GM12878 (cell line): ENCODE measurements around the gene PTGS1. TPM values are rescaled to one million over a fixed set of nuclear protein-coding genes. Genes with fewer than 3 reads are reported as not detected.

Experiments used
- ATAC-seq: fragments of 200-7000 bp; cut with Tn5 transposase; 3 replicates; pipeline ENCODE4 v1.9.1; 2020; ENCODE audit warnings: mild to moderate bottlenecking, moderate library complexity
- BruUV-seq: library from RNA; stranded (reverse); fragments of 400-500 nt; replicated peaks from 2 replicates; lab custom pipeline; 2021; lab: Mats Ljungman, UMichigan
- CTCF ChIA-PET: fragments of 300-600 bp; sonication (Branson Sonifier 250); formaldehyde crosslinking; extraction: SDS; loops from one replicate; lab custom pipeline; 2021; ENCODE audit warnings: inconsistent platforms; lab: Yijun Ruan, JAX
- POLR2A ChIA-PET: fragments of 350-600 bp; formaldehyde crosslinking; extraction: SDS; loops from one replicate; lab custom pipeline; 2021; ENCODE audit warnings: inconsistent platforms; lab: Charles Lee
- RAD21 ChIA-PET: fragments of 300-600 bp; sonication (Branson Sonifier 250); formaldehyde crosslinking; loops from one replicate; lab custom pipeline; 2023; ENCODE audit warnings: antibody characterized with exemption; ENCODE audit not compliant: unreplicated experiment; lab: Charles Lee
- SMC1A ChIA-PET: fragments of 300-600 bp; sonication (Branson Sonifier 250); formaldehyde crosslinking; loops from one replicate; lab custom pipeline; 2023; ENCODE audit not compliant: unreplicated experiment, uncharacterized antibody; lab: Charles Lee
- DNase-seq: peaks from one replicate; pipeline ENCODE4 v3.0.0-alpha.2; 2011; ENCODE audit warnings: low read depth, low spot score
- FAIRE-seq: peaks from 3 replicates; lab custom pipeline; 2011; peaks lifted over from hg19 to GRCh38; lab: Jason Lieb, UNC
- H2AFZ ChIP-seq: 2 replicates; pipeline ENCODE4 v1.6.0; 2011; ENCODE audit warnings: low read depth, low read length, control low read depth; ENCODE audit not compliant: control insufficient read depth
- H3K27ac ChIP-seq: 2 replicates; pipeline ENCODE4 v1.5.1; 2011; ENCODE audit warnings: control low read depth; ENCODE audit not compliant: control insufficient read depth, insufficient read depth
- H3K27me3 ChIP-seq, 2 experiments: replicated peaks in 1 of 2; 2 replicates each; pipeline versions ENCODE4 v1.6.0 to v1.6.1; 2011; ENCODE audit warnings: low read length in 1 of 2; ENCODE audit not compliant: control insufficient read depth in 2 of 2, insufficient read depth in 2 of 2
- H3K36me3 ChIP-seq, 2 experiments: 2 replicates each; pipeline ENCODE4 v1.5.1; 2011; ENCODE audit warnings: low read length in 1 of 2; ENCODE audit not compliant: control insufficient read depth in 2 of 2, insufficient read depth in 2 of 2
- H3K4me1 ChIP-seq: 2 replicates; pipeline ENCODE4 v1.6.1; 2011; ENCODE audit warnings: mild to moderate bottlenecking, low read length, moderate library complexity, mixed read lengths; ENCODE audit not compliant: control insufficient read depth, insufficient read depth
- H3K4me2 ChIP-seq: 2 replicates; pipeline ENCODE4 v1.6.0; 2011; ENCODE audit warnings: control low read depth; ENCODE audit not compliant: control insufficient read depth, insufficient read depth
- H3K4me3 ChIP-seq: fragments of 200-600 bp; sonication (generic); 2 replicates; pipeline ENCODE4 v1.5.1; 2016
- H3K79me2 ChIP-seq: 2 replicates; pipeline ENCODE4 v1.6.0; 2011; ENCODE audit warnings: low read length; ENCODE audit not compliant: control insufficient read depth, insufficient read depth
- H3K9ac ChIP-seq: 2 replicates; pipeline ENCODE4 v1.8.0; 2011; ENCODE audit warnings: low read length, control low read depth, mixed read lengths; ENCODE audit not compliant: control insufficient read depth, insufficient read depth
- H3K9me3 ChIP-seq: replicated peaks from 3 replicates; pipeline ENCODE4 v1.5.1; 2011; ENCODE audit warnings: mild to moderate bottlenecking, low read length; ENCODE audit not compliant: control insufficient read depth, insufficient read depth
- H4K20me1 ChIP-seq: 2 replicates; pipeline ENCODE4 v1.6.0; 2011; ENCODE audit not compliant: control insufficient read depth, insufficient read depth
- BCL3 ChIP-seq: IDR thresholded peaks from 2 replicates; pipeline ENCODE4 v1.6.1; 2011; ENCODE audit warnings: borderline replicate concordance, low read depth, mild to moderate bottlenecking, moderate library complexity, low read length; ENCODE audit not compliant: insufficient read depth, poor library complexity, severe bottlenecking
- HDAC6 ChIP-seq: fragments of 200-600 bp; sonication (generic); IDR thresholded peaks from one replicate; pipeline ENCODE4 v1.8.0; 2017; ENCODE audit warnings: antibody characterized with exemption; ENCODE audit not compliant: unreplicated experiment
- NFXL1 ChIP-seq: fragments of 450-650 bp; IDR thresholded peaks from 2 replicates; pipeline ENCODE4 v1.6.1; 2017; ENCODE audit warnings: antibody characterized with exemption, mild to moderate bottlenecking, borderline replicate concordance
- NFYB ChIP-seq: IDR thresholded peaks from 2 replicates; pipeline ENCODE4 v1.6.1; 2011; ENCODE audit warnings: low read depth, mild to moderate bottlenecking, low read length, improper control_type of control experiment, moderate library complexity; ENCODE audit not compliant: insufficient read depth
- RCOR1 ChIP-seq: conservative IDR thresholded peaks from 2 replicates; pipeline ENCODE4 v1.6.1; 2012; ENCODE audit warnings: low read depth, low read length, improper control_type of control experiment
- STAT1 ChIP-seq: fragments of 450-650 bp; conservative IDR thresholded peaks from 2 replicates; pipeline ENCODE4 v1.6.1; 2014; ENCODE audit warnings: antibody characterized with exemption, mild to moderate bottlenecking
- ZBED1 ChIP-seq: IDR thresholded peaks from 2 replicates; pipeline ENCODE4 v1.6.1; 2016; ENCODE audit warnings: borderline replicate concordance
- ZNF687 ChIP-seq: fragments of 450-650 bp; IDR thresholded peaks from 2 replicates; pipeline ENCODE4 v1.6.1; 2017; ENCODE audit warnings: mild to moderate bottlenecking, moderate library complexity
- WGBS: methylation state at CpG from one replicate; pipeline ENCODE4 v1.1.6; 2016; ENCODE audit warnings: low lambda C conversion rate; ENCODE audit not compliant: insufficient replicate concordance, insufficient coverage; ENCODE audit errors: missing lambda C conversion rate; 5-methylcytosine and 5-hydroxymethylcytosine counted together
- in situ Hi-C: fragments of 300-500 bp; cut with MboI; formaldehyde crosslinking; loops from 9 replicates; pipeline ENCODE4 v1.14.3; 2018; ENCODE audit warnings: mixed read lengths
- intact Hi-C: fragments of 100-400 bp; cut with micrococcal nuclease; formaldehyde crosslinking; loops from one replicate; pipeline ENCODE4 v1.14.2; 2022; ENCODE audit not compliant: unreplicated experiment
- polyA plus RNA-seq, 11 experiments: library from polyadenylated mRNA; depleted of rRNA in 4 of 11; unstranded in 6 of 11; stranded (reverse) in 5 of 11; fragments of >200 nt; fragmentation: Nextera tagmentation in 4 of 11; fragmentation: Illumina TruSeq in 1 of 11; extraction: Ambion mirVana in 4 of 11; extraction: Trizol in 1 of 11; gene quantifications; 1 replicate in 1 of 11; 2 replicates in 10 of 11; pipeline versions ENCODE4 v1.2.1 to v1.2.3, GENCODE V29; 2011 to 2016; ENCODE audit warnings: inconsistent platforms in 2 of 11, missing spikeins in 2 of 11, low read depth in 1 of 11
- total RNA-seq, 4 experiments: library from RNA; depleted of rRNA in 3 of 4; stranded (reverse); fragments of >200 nt in 3 of 4; fragmentation: Illumina TruSeq in 1 of 4; extraction: Trizol in 1 of 4; gene quantifications; 2 replicates each; pipeline versions ENCODE4 v1.2.1 to v1.2.3, GENCODE V29; 2013 to 2021

PTGS1 gene
- total and polyA plus RNA-seq, 10 of the 15 experiments (the other 5 are each of a cell fraction or from before 2014, with no cell fraction given): 0.16 to 2.8 (median 0.96) TPM

DNA sequence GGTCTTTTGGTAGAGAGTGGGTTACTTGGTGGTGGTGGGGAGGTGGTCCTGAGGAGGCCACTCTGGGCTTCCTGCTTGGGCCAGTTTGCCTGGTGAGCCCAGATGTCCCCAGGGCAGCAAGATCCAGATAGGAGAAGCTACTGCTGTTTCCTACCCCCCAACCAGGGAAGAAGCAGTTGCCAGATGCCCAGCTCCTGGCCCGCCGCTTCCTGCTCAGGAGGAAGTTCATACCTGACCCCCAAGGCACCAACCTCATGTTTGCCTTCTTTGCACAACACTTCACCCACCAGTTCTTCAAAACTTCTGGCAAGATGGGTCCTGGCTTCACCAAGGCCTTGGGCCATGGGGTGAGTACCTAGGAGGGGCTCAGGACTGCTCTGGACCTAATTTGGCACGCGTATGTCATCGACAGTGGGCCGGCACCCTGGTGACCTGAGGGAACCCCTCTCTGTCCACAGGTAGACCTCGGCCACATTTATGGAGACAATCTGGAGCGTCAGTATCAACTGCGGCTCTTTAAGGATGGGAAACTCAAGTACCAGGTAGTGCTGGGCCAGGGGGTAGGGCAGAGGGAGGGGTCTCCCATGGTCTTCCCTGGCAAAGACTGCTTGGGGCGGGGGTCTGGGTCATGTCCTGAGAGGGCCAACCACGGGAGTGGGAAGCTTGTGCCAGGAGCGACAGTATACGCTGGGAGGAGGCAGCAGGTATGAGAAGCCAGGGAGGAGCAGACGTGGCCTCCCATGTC is 10.6 kb downstream of the PTGS1 start:
- Histone ChIP-seq H3K79me2 (no peaks in the 10 kb centered on the region), H3K27ac (no peak overlapping the region), H3K4me3 (no peak overlapping the region), H3K4me2 (no peak overlapping the region), H3K9ac (no peak overlapping the region), H3K27me3 (no peaks in the 10 kb centered on the region), H4K20me1 (no peaks in the 10 kb centered on the region), H2AFZ (no peak overlapping the region), H3K9me3 (peaks cover 7% of the 10 kb centered on the region; the same call in 2 of the 3 replicates), H3K36me3 (no peaks in the 10 kb centered on the region; a peak in 1 of 4 replicates), H3K4me1 (no peaks in the 10 kb centered on the region; the same call in none of the 2 replicates)
- WGBS: 69% methylated on average over 14 of the region's 14 CpGs
- intact Hi-C loops (no loop called here), in situ Hi-C loops (no loop called here)
- ChIA-PET POLR2A (no interaction called here), CTCF (no interaction called here), RAD21 (no interaction called here), SMC1A (interaction anchor here (1.0 kb wide), 1 partner anchor 9 kb away, joined by 3 read pairs; no protein-coding TSS in a partner anchor)
- TF ChIP-seq STAT1 (no peak), NFYB (no peak), NFXL1 (no peak), ZNF687 (no peak), HDAC6 (no peak), BCL3 (no peak), RCOR1 (no peak), ZBED1 (no peak)
- BruUV-seq: no TSS peak
- ATAC-seq: no peak
- DNase-seq: no peak
- no peak for FAIRE-seq
